CD4-positive, alpha-beta T cell treated with Interleukin-2 at 100 ng/mL for 4 hours (primary cell): ENCODE measurements around the gene TIAM1.

ENCODE experiments used
- DNase-seq: peaks from one replicate; pipeline ENCODE4 v3.0.0-alpha.2; 2020; ENCODE audit warnings: low spot score

TIAM1 gene

GRCh38 chr21:31343680-31344480 is at the start of gene TIAM1:
Gene TIAM1 (minus strand): TSS chr21:31344261. CDS start chr21:31266972, 77,289 bp downstream.
- peak; percentile 12 for DNase-seq

- DNase-seq, result no peak
These were observed 43.6 kb upstream of the TIAM1 start for GRCh38 chr21:31387560-31388186.

GRCh38 chr21:31386006-31386405 is 41.9 kb upstream of the TIAM1 start:
- DNase-seq, result no peak

- no peak for DNase-seq
These were observed 39.7 kb upstream of the TIAM1 start for GRCh38 chr21:31383770-31384169.

GRCh38 chr21:31382060-31382459 is 38.0 kb upstream of the TIAM1 start:
- no peak for DNase-seq

GRCh38 chr21:31376301-31376700 is 32.2 kb upstream of the TIAM1 start:
- no peak for DNase-seq

- no peak for DNase-seq
These were observed 30.3 kb upstream of the TIAM1 start for GRCh38 chr21:31374395-31374794.

- DNase-seq, result no peak
These were observed 28.4 kb upstream of the TIAM1 start for GRCh38 chr21:31372471-31372765.

- DNase-seq, result no peak
These were observed 27.8 kb upstream of the TIAM1 start for GRCh38 chr21:31371715-31372470.

GRCh38 chr21:31370893-31371544 is 27.0 kb upstream of the TIAM1 start:
- DNase-seq, result no peak

- no peak for DNase-seq
These were observed 26.3 kb upstream of the TIAM1 start for GRCh38 chr21:31370281-31370892.

- no peak for DNase-seq
These were observed 24.3 kb upstream of the TIAM1 start for GRCh38 chr21:31368361-31368760.

GRCh38 chr21:31367801-31368200 is 23.7 kb upstream of the TIAM1 start:
- no peak for DNase-seq

GRCh38 chr21:31366825-31367224 is 22.8 kb upstream of the TIAM1 start:
- DNase-seq, result no peak

GRCh38 chr21:31364253-31364945 is 20.3 kb upstream of the TIAM1 start:
- DNase-seq, result no peak

GRCh38 chr21:31363720-31364119 is 19.7 kb upstream of the TIAM1 start:
- peak; percentile 45 for DNase-seq

- DNase-seq, result no peak
These were observed 16.7 kb upstream of the TIAM1 start for GRCh38 chr21:31360717-31361116.

GRCh38 chr21:31358158-31358557 is 14.1 kb upstream of the TIAM1 start:
- no peak for DNase-seq

- no peak for DNase-seq
These were observed 12.4 kb upstream of the TIAM1 start for GRCh38 chr21:31356440-31356839.

- peak; percentile 92 for DNase-seq
These were observed 10.8 kb upstream of the TIAM1 start for GRCh38 chr21:31354604-31355443.

GRCh38 chr21:31354122-31354521 is 10.1 kb upstream of the TIAM1 start:
- DNase-seq, result no peak
